GM12864 (cell line): ENCODE results near the gene ASMT.
A peak's percentile ranks its signal among the peaks of the same experiment; 100 is the strongest.

Experiments
- DNase-seq: peaks from one replicate; pipeline ENCODE4 v3.0.0-alpha.2; 2011; ENCODE audit warnings: low read depth
- H3K4me3 ChIP-seq: 2 replicates; pipeline ENCODE4 v1.5.1; 2011; ENCODE audit warnings: mild to moderate bottlenecking, low read depth, low read length, control low read depth
- CTCF ChIP-seq: IDR thresholded peaks from 2 replicates; pipeline ENCODE4 v1.5.1; 2011; ENCODE audit warnings: low read depth, mild to moderate bottlenecking, moderate library complexity, low read length, control low read depth, inconsistent platforms; ENCODE audit errors: missing control alignments

Gene ASMT

GRCh38 chrX:1593286-1594271, 21.3 kb upstream of the ASMT start:
- peak overlapping the region; percentile 96 for H3K4me3 ChIP-seq
- TF ChIP-seq CTCF: no peak
- DNase-seq: no peak

- no peak overlapping the region for H3K4me3 ChIP-seq
- no peak for TF ChIP-seq CTCF
- DNase-seq: no peak
These were observed 19.2 kb upstream of the ASMT start for GRCh38 chrX:1595711-1596060.

GRCh38 chrX:1596676-1597344, 18.0 kb upstream of the ASMT start:
- no peak for DNase-seq
- no peak overlapping the region for H3K4me3 ChIP-seq
- no peak for TF ChIP-seq CTCF

- H3K4me3 ChIP-seq: no peak overlapping the region
- no peak for DNase-seq
- no peak for TF ChIP-seq CTCF
These were observed 17.4 kb upstream of the ASMT start for GRCh38 chrX:1597345-1598020.

- no peak for DNase-seq
- TF ChIP-seq CTCF: no peak
- no peak overlapping the region for H3K4me3 ChIP-seq
These were observed 16.6 kb upstream of the ASMT start for GRCh38 chrX:1598021-1598875.
